ENCODE data around the gene PRC1.
"Not testable (repeated sequence)": the region's sequence is repeated elsewhere in the genome, so short reads cannot be mapped to it uniquely, and the experiment has no call there.

The PRC1 gene

GRCh38 chr15:90994417-90995311, at the start of gene PRC1:
TSS of gene PRC1 (minus strand) at chr15:90994535. CDS start at chr15:90994417, 118 bp downstream.
- peak; percentile 94 for DNase-seq (ENCODE audit: low read depth)

- no peak for DNase-seq (ENCODE audit: low read depth)
Observed at GRCh38 chr15:91043202-91043874, 49.0 kb upstream of the PRC1 start.

GRCh38 chr15:91040856-91041255, 46.5 kb upstream of the PRC1 start:
- DNase-seq (ENCODE audit: low read depth): no peak

- DNase-seq (ENCODE audit: low read depth): no peak
Observed at GRCh38 chr15:91039996-91040395, 45.7 kb upstream of the PRC1 start.

GRCh38 chr15:91032919-91033803, 38.8 kb upstream of the PRC1 start:
- no peak for DNase-seq (ENCODE audit: low read depth)

- no peak for DNase-seq (ENCODE audit: low read depth)
Observed at GRCh38 chr15:91031796-91032195, 37.5 kb upstream of the PRC1 start.

GRCh38 chr15:91027677-91028076, 33.3 kb upstream of the PRC1 start:
- no peak for DNase-seq (ENCODE audit: low read depth)

- no peak for DNase-seq (ENCODE audit: low read depth)
Observed at GRCh38 chr15:91023720-91024119, 29.4 kb upstream of the PRC1 start.

GRCh38 chr15:91022832-91023129, 28.4 kb upstream of the PRC1 start:
- no peak for DNase-seq (ENCODE audit: low read depth)

GRCh38 chr15:91022075-91022831, 27.9 kb upstream of the PRC1 start, which contains the start of gene VPS33B:
TSS of gene VPS33B (minus strand) at chr15:91022594. CDS start at chr15:91022249, 345 bp downstream.
- DNase-seq (ENCODE audit: low read depth): peak; percentile 71

- DNase-seq (ENCODE audit: low read depth): peak; percentile 16
Observed at GRCh38 chr15:91021516-91022074, 27.3 kb upstream of the PRC1 start.

GRCh38 chr15:91018158-91018557, 23.8 kb upstream of the PRC1 start:
- no peak for DNase-seq (ENCODE audit: low read depth)

GRCh38 chr15:91017716-91018115, 23.4 kb upstream of the PRC1 start:
- DNase-seq (ENCODE audit: low read depth): no peak

- not testable (repeated sequence) for DNase-seq (ENCODE audit: low read depth)
Observed at GRCh38 chr15:91013701-91014100, 19.4 kb upstream of the PRC1 start.

- DNase-seq (ENCODE audit: low read depth): no peak
Observed at GRCh38 chr15:91007266-91007665, 12.9 kb upstream of the PRC1 start.

- no peak for DNase-seq (ENCODE audit: low read depth)
Observed at GRCh38 chr15:91001209-91001608, 6.9 kb upstream of the PRC1 start.

GRCh38 chr15:90998737-90999136, 4.4 kb upstream of the PRC1 start:
- DNase-seq (ENCODE audit: low read depth): no peak

GRCh38 chr15:90994059-90994416, 297 bp downstream of the PRC1 start:
- no peak for DNase-seq (ENCODE audit: low read depth)

GRCh38 chr15:90991587-90992285, 2.6 kb downstream of the PRC1 start:
- no peak for DNase-seq (ENCODE audit: low read depth)

GRCh38 chr15:90990446-90990845, 3.9 kb downstream of the PRC1 start:
- DNase-seq (ENCODE audit: low read depth): no peak

Data from stromal cell of bone marrow (primary cell).